Activated T-helper 1 cell treated with anti-CD3 and anti-CD28 coated beads, Interleukin-12 subunit alpha, Interleukin-12 subunit beta, Interleukin-2, Interleukin-4 antibody, amounts not matched to agents 30 ng/mL and 10 ng/mL and 1 ng/mL, durations not matched to agents 14 hours and 24 hours and 36 hours (primary cell): ENCODE results near the gene TEAD1. TPM values are rescaled to one million over a fixed set of nuclear protein-coding genes. Genes with fewer than 3 reads are reported as not detected.
A peak's percentile ranks its signal among the peaks of the same experiment; 100 is the strongest.

ENCODE experiments used
- DNase-seq: peaks from one replicate; pipeline ENCODE4 v3.0.0; 2021; ENCODE audit warnings: low spot score
- H3K27ac Mint-ChIP-seq: one replicate; pipeline ENCODE4 v1.8.0; 2021; ENCODE audit warnings: mild to moderate bottlenecking, mixed read lengths
- H3K27me3 Mint-ChIP-seq: one replicate; pipeline ENCODE4 v1.8.0; 2022; ENCODE audit warnings: mild to moderate bottlenecking, moderate library complexity, mixed read lengths; ENCODE audit not compliant: insufficient read depth
- H3K36me3 Mint-ChIP-seq: one replicate; pipeline ENCODE4 v1.8.0; 2021; ENCODE audit warnings: low read depth, mixed read lengths
- H3K4me1 Mint-ChIP-seq: one replicate; pipeline ENCODE4 v1.8.0; 2021; ENCODE audit warnings: low read depth, mixed read lengths
- H3K4me3 Mint-ChIP-seq: one replicate; pipeline ENCODE4 v1.8.0; 2021; ENCODE audit warnings: mild to moderate bottlenecking, moderate library complexity, mixed read lengths
- H3K9me3 Mint-ChIP-seq: one replicate; pipeline ENCODE4 v1.8.0; 2021; ENCODE audit warnings: mixed read lengths
- intact Hi-C: fragments of 100-400 bp; cut with micrococcal nuclease; formaldehyde crosslinking; loops from one replicate; pipeline ENCODE4 v1.15.1; 2024
- total RNA-seq: library from RNA; stranded (reverse); gene quantifications from 2 replicates; pipeline ENCODE4 v1.2.3, GENCODE V29; 2022

Gene TEAD1
- total RNA-seq, 1 donor from 2014 or later = 0.41 TPM

GRCh38 chr11:12707500-12707880, 33.3 kb downstream of the TEAD1 start:
- Mint-ChIP-seq H3K27me3 (peaks cover 44% of the 10 kb centered on the region), H3K36me3 (no peaks in the 10 kb centered on the region), H3K9me3 (no peaks in the 10 kb centered on the region), H3K4me3 (no peak overlapping the region), H3K4me1 (no peaks in the 10 kb centered on the region), H3K27ac (no peak overlapping the region)
- no peak for DNase-seq
- intact Hi-C loops = no loop called here

DNA sequence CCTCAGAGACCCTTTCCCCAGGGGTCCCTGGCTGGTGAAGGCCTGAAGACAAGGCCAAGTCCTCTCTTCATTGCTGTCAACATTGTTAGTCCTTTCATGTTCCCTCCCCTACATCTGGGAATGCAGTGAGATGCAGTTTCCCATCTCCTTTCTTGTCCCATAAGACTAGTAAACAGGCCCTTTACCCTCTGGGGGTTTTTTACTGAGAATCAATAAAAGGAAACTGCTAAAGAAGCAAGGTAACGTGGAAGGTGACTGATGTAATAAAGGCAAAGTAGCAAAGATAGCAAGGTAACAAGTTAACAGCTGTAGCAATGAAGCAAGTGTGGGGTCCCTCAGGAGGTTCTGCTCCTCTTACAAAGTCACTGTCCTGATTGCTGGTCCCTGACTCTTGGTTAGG, 37.3 kb downstream of the TEAD1 start:
- no peak for DNase-seq
- intact Hi-C loops = no loop called here
- H3K4me1 Mint-ChIP-seq = no peaks in the 10 kb centered on the region
- H3K36me3 Mint-ChIP-seq = no peaks in the 10 kb centered on the region
- H3K9me3 Mint-ChIP-seq = no peaks in the 10 kb centered on the region
- no peak overlapping the region for H3K4me3 Mint-ChIP-seq
- peaks cover 51% of the 10 kb centered on the region for H3K27me3 Mint-ChIP-seq
- H3K27ac Mint-ChIP-seq = no peak overlapping the region

GRCh38 chr11:12712132-12712531, 37.9 kb downstream of the TEAD1 start:
- H3K27ac Mint-ChIP-seq = no peak overlapping the region
- H3K36me3 Mint-ChIP-seq = no peaks in the 10 kb centered on the region
- DNase-seq = no peak
- H3K9me3 Mint-ChIP-seq = no peaks in the 10 kb centered on the region
- H3K4me3 Mint-ChIP-seq = no peak overlapping the region
- peaks cover 56% of the 10 kb centered on the region for H3K27me3 Mint-ChIP-seq
- intact Hi-C loops = no loop called here
- H3K4me1 Mint-ChIP-seq = no peaks in the 10 kb centered on the region

- Mint-ChIP-seq H3K36me3 (no peaks in the 10 kb centered on the region), H3K4me3 (no peak overlapping the region), H3K4me1 (peaks cover 9% of the 10 kb centered on the region), H3K9me3 (no peaks in the 10 kb centered on the region), H3K27ac (no peak overlapping the region), H3K27me3 (peaks cover 53% of the 10 kb centered on the region)
- DNase-seq = no peak
- intact Hi-C loops = no loop called here
Measured at GRCh38 chr11:12715131-12715530, 40.9 kb downstream of the TEAD1 start.

GRCh38 chr11:12715941-12716340, 41.7 kb downstream of the TEAD1 start:
- H3K27me3 Mint-ChIP-seq = peaks cover 56% of the 10 kb centered on the region
- no peak overlapping the region for H3K4me3 Mint-ChIP-seq
- intact Hi-C loops = no loop called here
- peaks cover 9% of the 10 kb centered on the region for H3K4me1 Mint-ChIP-seq
- H3K36me3 Mint-ChIP-seq = no peaks in the 10 kb centered on the region
- H3K27ac Mint-ChIP-seq = no peak overlapping the region
- no peaks in the 10 kb centered on the region for H3K9me3 Mint-ChIP-seq
- no peak for DNase-seq

GRCh38 chr11:12716816-12717215, 42.6 kb downstream of the TEAD1 start:
- Mint-ChIP-seq H3K27me3 (peaks cover 60% of the 10 kb centered on the region), H3K9me3 (no peaks in the 10 kb centered on the region), H3K36me3 (no peaks in the 10 kb centered on the region), H3K4me1 (peaks cover 9% of the 10 kb centered on the region), H3K4me3 (no peak overlapping the region), H3K27ac (no peak overlapping the region)
- DNase-seq = no peak
- intact Hi-C loops = no loop called here

DNA sequence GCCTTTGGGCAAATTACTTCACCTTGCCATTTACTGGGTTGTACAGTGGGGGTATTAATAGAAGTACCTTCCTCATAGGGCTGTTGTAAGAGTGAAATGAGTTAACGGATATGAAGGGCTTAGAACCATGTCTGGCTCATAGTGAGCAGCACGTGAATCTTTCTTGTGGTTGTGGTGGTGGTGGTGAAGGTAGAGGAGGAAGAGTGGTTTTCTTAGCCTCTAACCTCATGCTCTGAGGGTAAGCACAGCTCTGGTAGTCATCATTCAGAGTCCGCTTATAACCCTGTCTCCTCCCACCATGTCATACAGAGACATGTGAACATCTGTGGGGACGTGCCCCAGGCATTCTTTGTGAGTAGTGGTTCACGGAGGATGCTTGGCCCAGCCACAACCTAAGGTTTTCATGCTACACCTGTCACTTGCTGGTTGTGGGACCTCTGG, 43.6 kb downstream of the TEAD1 start:
- DNase-seq = peak; percentile 55
- H3K4me3 Mint-ChIP-seq = no peak overlapping the region
- peaks cover 9% of the 10 kb centered on the region for H3K4me1 Mint-ChIP-seq
- H3K27ac Mint-ChIP-seq = peak overlapping the region; percentile 40
- H3K9me3 Mint-ChIP-seq = no peaks in the 10 kb centered on the region
- no peaks in the 10 kb centered on the region for H3K36me3 Mint-ChIP-seq
- intact Hi-C loops = no loop called here
- H3K27me3 Mint-ChIP-seq = peaks cover 55% of the 10 kb centered on the region

- peaks cover 14% of the 10 kb centered on the region for H3K4me1 Mint-ChIP-seq
- no peak overlapping the region for H3K27ac Mint-ChIP-seq
- H3K4me3 Mint-ChIP-seq = no peak overlapping the region
- DNase-seq = no peak
- intact Hi-C loops = no loop called here
- no peaks in the 10 kb centered on the region for H3K36me3 Mint-ChIP-seq
- no peaks in the 10 kb centered on the region for H3K9me3 Mint-ChIP-seq
- H3K27me3 Mint-ChIP-seq = peaks cover 51% of the 10 kb centered on the region
Measured at GRCh38 chr11:12719221-12719620, 45.0 kb downstream of the TEAD1 start.

GRCh38 chr11:12721816-12722604, 47.8 kb downstream of the TEAD1 start:
- Mint-ChIP-seq H3K4me1 (peaks cover 14% of the 10 kb centered on the region), H3K36me3 (no peaks in the 10 kb centered on the region)
- intact Hi-C loops = no loop called here

GRCh38 chr11:12723421-12724300, 49.4 kb downstream of the TEAD1 start:
- no peaks in the 10 kb centered on the region for H3K9me3 Mint-ChIP-seq
- H3K4me3 Mint-ChIP-seq = no peak overlapping the region
- H3K4me1 Mint-ChIP-seq = peaks cover 4% of the 10 kb centered on the region
- peaks cover 33% of the 10 kb centered on the region for H3K27me3 Mint-ChIP-seq
- no peaks in the 10 kb centered on the region for H3K36me3 Mint-ChIP-seq
- intact Hi-C loops = no loop called here
- H3K27ac Mint-ChIP-seq = no peak overlapping the region
- no peak for DNase-seq

More at GRCh38 chr11:12721816-12722604, 47.8 kb downstream of the TEAD1 start:
- no peaks in the 10 kb centered on the region for H3K9me3 Mint-ChIP-seq
- peaks cover 35% of the 10 kb centered on the region for H3K27me3 Mint-ChIP-seq
- no peak for DNase-seq
- H3K4me3 Mint-ChIP-seq = no peak overlapping the region
- no peak overlapping the region for H3K27ac Mint-ChIP-seq

DNA sequence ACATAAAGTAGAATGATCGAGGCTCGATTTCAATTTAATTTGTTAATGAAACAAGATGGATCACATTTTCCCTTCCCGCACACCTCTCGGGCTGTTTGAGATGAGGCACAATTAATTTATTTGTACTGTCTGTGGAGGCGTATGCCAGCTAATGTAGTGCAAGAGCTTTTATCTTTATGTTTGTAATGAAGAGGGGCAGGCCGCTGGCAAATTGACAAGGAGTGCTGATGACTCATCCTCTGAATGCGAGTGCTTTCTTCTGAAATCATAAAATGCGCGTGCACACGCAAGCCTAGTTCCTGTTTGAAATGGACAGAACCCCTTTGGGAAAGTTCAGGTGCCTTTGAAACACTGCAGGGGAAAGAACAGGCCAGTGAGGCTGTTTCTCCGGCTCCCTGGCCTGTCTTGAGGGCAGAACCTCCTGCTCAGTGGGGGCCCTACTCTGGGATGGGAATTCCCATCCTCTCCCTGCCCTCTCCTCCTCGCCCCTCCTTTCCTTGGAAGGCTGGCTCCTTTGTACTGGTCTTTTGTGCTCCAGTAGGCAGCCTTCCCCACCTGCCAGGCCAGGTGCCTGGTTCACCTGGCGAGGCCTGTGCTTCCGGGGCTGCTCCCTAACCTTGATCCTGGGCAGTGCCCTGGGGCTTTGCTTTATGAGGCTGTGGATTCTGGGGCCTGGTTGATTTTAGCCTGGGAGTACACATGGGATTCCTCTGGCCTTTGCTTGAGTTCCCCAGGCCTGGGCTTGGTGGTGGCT, 50.3 kb downstream of the TEAD1 start:
- intact Hi-C loops = no loop called here
- Mint-ChIP-seq H3K4me3 (no peak overlapping the region), H3K27me3 (peaks cover 36% of the 10 kb centered on the region), H3K4me1 (peaks cover 4% of the 10 kb centered on the region), H3K9me3 (no peaks in the 10 kb centered on the region), H3K36me3 (no peaks in the 10 kb centered on the region), H3K27ac (no peak overlapping the region)
- DNase-seq = no peak

DNA sequence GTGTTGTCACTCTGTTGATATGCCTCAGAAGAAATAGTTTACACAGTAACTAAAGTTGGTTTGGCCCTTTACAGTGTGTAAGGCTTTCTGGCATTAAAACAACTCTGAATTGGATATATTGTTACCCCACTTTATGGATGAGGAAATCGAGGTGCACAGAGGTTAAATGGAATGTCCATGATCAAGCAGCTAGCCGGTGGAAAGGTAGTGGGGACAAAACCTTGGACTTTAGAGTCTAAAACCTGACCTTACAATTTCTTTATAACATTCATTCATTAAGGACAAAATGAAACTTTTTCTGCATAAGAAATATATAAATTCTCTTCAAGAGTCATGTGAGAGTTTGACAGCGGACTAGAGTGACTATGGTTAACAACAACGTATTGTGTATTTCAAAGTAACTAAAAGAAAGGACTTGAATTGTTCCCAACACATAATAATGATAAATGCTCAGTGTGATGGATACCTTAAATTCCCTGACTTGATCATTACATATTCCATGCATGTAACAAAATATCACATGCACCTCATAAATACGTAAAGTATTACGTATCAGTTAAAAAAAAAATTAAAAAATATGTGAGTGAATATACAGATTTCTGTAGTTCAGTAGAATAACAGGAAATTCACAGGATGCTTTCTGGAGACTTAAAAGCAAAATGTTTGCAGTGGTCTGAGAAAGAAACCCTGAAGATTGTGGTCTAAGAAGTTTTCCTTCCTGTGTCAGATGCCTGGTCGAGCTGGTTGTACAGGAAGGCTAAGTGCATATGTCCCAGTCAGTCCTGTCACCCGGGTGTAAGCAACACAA, 51.0 kb downstream of the TEAD1 start:
- H3K4me3 Mint-ChIP-seq = no peak overlapping the region
- H3K36me3 Mint-ChIP-seq = no peaks in the 10 kb centered on the region
- H3K27me3 Mint-ChIP-seq = peaks cover 31% of the 10 kb centered on the region
- no peak overlapping the region for H3K27ac Mint-ChIP-seq
- DNase-seq = no peak
- H3K9me3 Mint-ChIP-seq = no peaks in the 10 kb centered on the region
- intact Hi-C loops = no loop called here
- H3K4me1 Mint-ChIP-seq = peaks cover 4% of the 10 kb centered on the region
